Activated naive CD4-positive, alpha-beta T cell treated with anti-CD3 and anti-CD28 coated beads, Interleukin-2, amount 50 U/mL, for 16 hours (primary cell): ENCODE data around the gene CERS1.

ENCODE experiments used
- DNase-seq: peaks from one replicate; pipeline ENCODE4 v3.0.0-alpha.2; 2020

The CERS1 gene

GRCh38 chr19:18897094-18898029, 1.4 kb upstream of the CERS1 start:
- DNase-seq: no peak

GRCh38 chr19:18896421-18896841, 473 bp upstream of the CERS1 start:
- DNase-seq: no peak

GRCh38 chr19:18895038-18895823, 727 bp downstream of the CERS1 start:
- DNase-seq: no peak

DNA sequence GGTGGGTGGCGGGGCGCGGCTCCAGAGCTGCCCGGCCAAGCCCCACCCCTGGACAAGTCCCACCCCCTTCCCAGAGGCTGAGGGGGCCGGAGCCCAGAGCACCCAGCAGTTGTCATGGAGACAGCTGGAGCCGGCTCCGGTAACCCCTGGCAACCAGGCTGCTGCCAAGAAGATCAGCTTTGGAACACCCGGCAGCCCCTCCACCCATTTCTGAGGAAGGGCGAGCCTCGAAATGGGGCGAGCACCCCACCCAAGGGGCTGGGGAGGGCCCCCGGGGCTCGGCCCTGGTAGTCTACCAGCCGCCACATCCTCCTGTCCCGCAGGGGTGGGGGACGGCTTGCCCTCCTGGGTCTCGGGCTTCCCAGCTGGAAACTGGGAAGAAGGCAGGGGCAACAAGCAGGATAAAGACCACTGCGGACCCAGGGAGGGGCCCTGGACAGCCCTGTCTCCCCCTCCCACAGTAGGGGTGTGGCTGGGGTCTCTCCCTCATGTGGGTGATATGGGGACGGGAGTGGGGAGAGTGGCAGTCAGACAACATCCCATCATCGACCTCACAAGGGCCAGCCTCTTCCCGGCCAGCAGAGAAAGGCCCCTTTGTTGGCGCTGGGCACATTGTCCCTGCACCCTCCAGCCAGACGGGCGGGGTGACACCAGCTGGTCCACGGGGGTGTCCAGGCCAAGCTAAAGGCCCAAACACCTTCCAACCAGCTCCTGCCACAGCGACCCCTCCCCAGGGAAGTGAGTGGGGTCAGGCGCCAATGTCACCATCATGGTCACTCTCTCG, 1.5 kb downstream of the CERS1 start:
- no peak for DNase-seq

- no peak for DNase-seq
These were observed 2.2 kb downstream of the CERS1 start for GRCh38 chr19:18893587-18894253.

- no peak for DNase-seq
These were observed 5.8 kb downstream of the CERS1 start for GRCh38 chr19:18889949-18890745.

DNA sequence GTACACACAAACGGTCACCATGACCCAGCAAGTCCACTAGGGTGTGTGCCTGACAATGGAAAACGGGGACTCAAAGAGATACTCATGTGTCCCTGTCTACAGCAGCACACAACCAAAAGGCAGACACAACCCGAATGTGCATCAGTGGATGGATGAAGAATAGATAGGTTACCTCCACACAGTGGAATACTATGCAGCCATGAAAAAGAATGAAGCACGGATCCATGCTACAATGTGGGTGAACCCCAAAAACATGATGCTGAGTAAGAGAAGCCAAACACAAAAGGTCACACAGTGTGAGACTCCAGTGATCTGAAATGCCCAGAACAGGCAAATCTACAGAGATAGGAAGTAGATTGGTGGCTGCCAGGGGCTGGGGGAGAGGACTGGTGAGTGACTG, 9.0 kb downstream of the CERS1 start:
- no peak for DNase-seq

DNA sequence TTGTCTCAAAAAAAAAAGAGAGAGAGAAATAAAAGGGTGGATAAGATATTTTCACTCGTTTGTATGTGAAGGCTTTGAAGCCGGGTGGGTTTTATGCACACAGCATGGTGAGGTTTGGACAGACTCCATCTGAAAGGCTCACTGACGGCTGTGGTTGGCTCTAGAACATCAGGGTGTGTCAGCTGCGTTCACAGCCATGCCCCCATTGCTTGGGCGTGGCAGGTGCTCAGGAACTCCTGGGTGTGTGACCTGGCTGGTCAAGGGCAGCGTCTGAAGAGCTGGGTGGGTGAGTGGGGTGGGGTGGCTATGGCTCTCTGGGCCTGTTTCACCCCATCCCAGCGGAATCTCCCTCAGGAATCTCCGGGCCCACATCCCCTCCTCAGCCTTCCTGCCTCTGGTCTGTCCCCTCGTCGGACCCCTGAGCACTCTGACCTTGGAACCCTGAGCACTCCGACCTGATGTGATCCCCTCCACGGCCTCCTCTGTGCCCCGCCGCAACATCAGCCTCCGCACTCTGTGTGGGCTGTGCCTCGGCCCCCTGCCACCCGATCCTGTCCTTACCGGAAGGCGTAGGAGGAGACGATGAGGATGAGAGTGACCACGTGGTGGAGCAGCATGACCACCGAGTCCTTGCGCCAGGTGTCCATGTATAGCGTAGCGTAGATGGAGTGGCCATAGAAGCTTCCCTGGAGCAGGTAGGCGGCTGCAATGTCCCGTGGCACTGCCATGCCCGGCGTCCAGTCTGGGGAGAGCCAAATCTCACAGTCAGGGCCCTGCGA, 12.2 kb downstream of the CERS1 start:
- DNase-seq: no peak

DNA sequence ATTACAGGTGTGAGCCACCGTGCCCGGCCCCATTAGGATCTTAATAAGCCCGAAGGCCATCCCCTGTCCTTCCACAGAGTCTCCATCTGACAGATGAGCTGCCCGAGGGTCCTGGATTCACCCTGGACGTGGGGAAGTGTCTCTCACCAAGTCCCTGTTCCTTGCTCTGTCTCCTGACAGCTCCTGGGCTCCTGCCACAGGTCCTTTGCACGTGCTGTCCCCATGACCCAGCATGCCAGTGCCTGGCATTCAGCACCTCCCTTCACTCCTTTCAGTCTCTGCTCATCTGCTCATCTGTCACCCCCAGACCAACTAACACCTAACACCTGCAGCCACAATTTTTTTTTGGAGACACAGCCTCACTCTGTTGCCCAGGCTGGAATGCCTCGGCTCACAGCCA, 14.5 kb downstream of the CERS1 start:
- no peak for DNase-seq

GRCh38 chr19:18879579-18880373, 16.2 kb downstream of the CERS1 start:
- no peak for DNase-seq

GRCh38 chr19:18878858-18879578, 16.9 kb downstream of the CERS1 start:
- no peak for DNase-seq

DNA sequence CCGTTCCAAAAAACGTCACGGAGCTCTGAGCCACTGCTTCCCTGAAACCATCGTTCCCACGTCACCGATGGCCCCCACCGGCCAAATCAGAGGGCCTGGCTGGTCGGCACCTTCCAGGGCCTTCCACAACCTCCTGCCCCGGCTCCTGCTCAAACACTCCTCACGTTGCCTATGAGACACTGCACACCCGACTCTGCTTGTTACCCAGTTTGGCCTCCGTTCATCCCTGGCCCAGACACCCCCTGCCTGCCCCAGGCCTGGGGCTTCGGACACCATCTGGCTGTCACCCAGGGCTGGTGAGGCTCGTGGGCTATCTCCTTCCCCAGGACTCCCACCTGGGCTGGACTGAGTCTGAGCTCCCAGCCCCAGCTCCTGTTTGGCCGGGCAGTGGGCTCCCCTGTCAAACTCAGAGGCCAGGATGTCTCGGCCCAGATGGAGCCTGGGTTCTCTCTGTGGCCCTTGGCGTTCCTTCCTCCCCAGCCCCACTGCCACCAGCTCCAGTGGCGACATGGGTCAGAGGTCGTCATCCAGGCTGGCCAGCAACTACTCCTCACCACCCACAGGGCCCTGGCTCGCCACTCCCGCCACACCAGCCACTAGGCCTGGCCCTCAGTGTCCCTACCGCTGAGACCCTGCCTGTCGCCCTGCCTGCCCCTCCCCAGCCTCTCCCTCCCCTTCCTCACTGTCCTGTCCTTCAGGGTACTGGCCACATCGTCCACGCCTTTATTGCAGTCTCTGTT, 17.7 kb downstream of the CERS1 start:
- no peak for DNase-seq

DNA sequence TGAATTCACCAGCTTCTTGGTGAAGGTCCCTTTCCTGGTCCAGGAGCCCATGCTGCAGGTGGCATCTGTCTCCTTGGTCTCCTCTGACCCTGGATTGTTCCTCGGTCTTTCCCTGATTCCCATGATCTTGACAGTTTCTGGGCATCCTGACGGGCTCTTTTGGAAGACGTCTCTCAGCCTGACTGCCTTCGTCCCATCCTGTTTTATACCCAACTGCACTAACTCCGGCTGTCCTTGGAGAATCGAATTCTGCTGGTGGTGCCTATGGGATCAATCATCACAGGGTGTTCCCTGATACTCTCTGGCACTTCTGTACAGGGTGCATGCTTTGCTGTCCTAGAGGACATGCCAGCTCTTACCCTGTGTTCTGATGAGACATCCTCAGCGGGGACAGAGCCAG, 19.1 kb downstream of the CERS1 start:
- no peak for DNase-seq

- DNase-seq: no peak
These were observed 20.2 kb downstream of the CERS1 start for GRCh38 chr19:18875726-18876125.

GRCh38 chr19:18871543-18871942, 24.4 kb downstream of the CERS1 start:
- DNase-seq: no peak

- no peak for DNase-seq
These were observed 25.3 kb downstream of the CERS1 start for GRCh38 chr19:18870531-18871172.

DNA sequence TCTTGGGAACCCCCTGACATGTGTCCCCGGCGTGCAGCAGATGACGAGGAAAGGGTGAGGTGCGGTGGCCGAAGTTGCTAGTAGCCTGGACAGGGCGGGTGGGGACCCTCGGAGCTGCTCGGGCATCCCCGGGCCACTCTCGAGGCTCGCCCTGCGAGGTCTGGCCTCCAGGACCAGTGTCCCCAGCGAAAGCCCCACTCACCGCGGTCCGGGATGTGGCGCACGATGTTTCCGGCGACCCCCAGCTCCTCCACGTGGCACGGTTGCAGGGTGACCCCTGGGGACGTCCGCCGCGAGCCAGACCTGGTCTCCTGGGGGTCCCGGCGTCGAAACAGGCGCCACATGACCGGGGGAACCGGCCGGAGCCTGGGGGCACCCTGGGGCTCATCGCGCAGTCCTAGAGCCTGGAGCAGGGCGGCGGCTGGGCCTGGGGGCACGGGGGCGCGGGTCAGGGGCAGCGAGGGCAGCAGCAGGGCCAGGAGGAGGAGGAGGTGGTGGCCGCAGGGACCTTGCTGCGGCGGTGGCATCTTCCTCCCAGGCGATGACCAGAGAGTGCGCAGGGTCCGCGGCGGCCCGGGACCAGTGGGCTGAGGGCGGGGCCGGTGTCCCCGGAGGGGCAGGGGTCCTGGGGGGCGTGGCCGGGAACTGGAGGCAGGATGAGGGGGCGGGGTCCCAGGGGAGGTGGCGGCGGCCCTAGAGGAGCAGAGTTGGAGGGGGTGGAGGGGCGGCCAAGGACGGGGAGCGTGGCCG, 26.0 kb downstream of the CERS1 start:
- DNase-seq: no peak
